Liver (tissue), 9 donors: ENCODE data around the gene OR5T1. TPM values are rescaled to one million over a fixed set of nuclear protein-coding genes. Genes with fewer than 3 reads are reported as not detected.

Experiments used
- DNase-seq: peaks from one replicate; pipeline ENCODE4 v3.0.0-alpha.2; 2017; ENCODE audit warnings: low spot score
- H3K27ac ChIP-seq, 2 donors: one replicate each; pipeline ENCODE4 v1.7.0; 2013; ENCODE audit warnings: inconsistent platforms in 2 of 2, low read length in 2 of 2, control low read depth in 1 of 2, low read depth in 1 of 2, mild to moderate bottlenecking in 1 of 2
- H3K27me3 ChIP-seq, 4 donors: one replicate each; pipeline versions ENCODE4 v1.6.1 to v1.7.0; 2013; ENCODE audit warnings: low read length in 3 of 4, inconsistent platforms in 1 of 4, mild to moderate bottlenecking in 1 of 4, moderate library complexity in 1 of 4; ENCODE audit not compliant: control insufficient read depth in 4 of 4, insufficient read depth in 4 of 4
- H3K36me3 ChIP-seq, 4 donors: one replicate each; pipeline versions ENCODE4 v1.6.1 to v1.7.0; 2013; ENCODE audit warnings: low read length in 3 of 4, mild to moderate bottlenecking in 3 of 4, low read depth in 1 of 4, moderate library complexity in 1 of 4; ENCODE audit not compliant: control insufficient read depth in 4 of 4, insufficient read depth in 3 of 4
- H3K4me1 ChIP-seq, 4 donors: one replicate each; pipeline versions ENCODE4 v1.6.1 to v1.7.0; 2013; ENCODE audit warnings: low read length in 3 of 4, mild to moderate bottlenecking in 3 of 4, moderate library complexity in 1 of 4; ENCODE audit not compliant: control insufficient read depth in 4 of 4, insufficient read depth in 4 of 4
- H3K4me3 ChIP-seq, 3 donors: one replicate each; pipeline versions ENCODE4 v1.6.1 to v1.7.0; 2013; ENCODE audit warnings: low read length in 3 of 3, control low read depth in 1 of 3, low read depth in 1 of 3, mild to moderate bottlenecking in 1 of 3
- H3K9ac ChIP-seq, 2 donors: one replicate each; pipeline ENCODE4 v1.7.0; 2013; ENCODE audit warnings: low read length in 2 of 2, mild to moderate bottlenecking in 2 of 2, moderate library complexity in 2 of 2, control low read depth in 1 of 2, low read depth in 1 of 2
- H3K9me3 ChIP-seq, 4 donors: one replicate each; pipeline versions ENCODE4 v1.6.1 to v1.7.0; 2013; ENCODE audit warnings: low read length in 3 of 4; ENCODE audit not compliant: control insufficient read depth in 4 of 4
- ATF3 ChIP-seq: IDR thresholded peaks from 2 replicates; pipeline ENCODE4 v1.6.1; 2016; ENCODE audit warnings: antibody characterized with exemption
- FOXA1 ChIP-seq: IDR thresholded peaks from 2 replicates; pipeline ENCODE4 v1.6.1; 2016; ENCODE audit warnings: antibody characterized with exemption
- FOXA2 ChIP-seq: IDR thresholded peaks from 2 replicates; pipeline ENCODE4 v1.6.1; 2016; ENCODE audit warnings: antibody characterized with exemption
- GABPA ChIP-seq, 2 donors: IDR thresholded peaks in 1 of 2; conservative IDR thresholded peaks in 1 of 2; 2 replicates each; pipeline ENCODE4 v1.6.1; 2016; ENCODE audit warnings: antibody characterized with exemption in 2 of 2, mild to moderate bottlenecking in 1 of 2, moderate library complexity in 1 of 2
- MAX ChIP-seq: IDR thresholded peaks from 2 replicates; pipeline ENCODE4 v1.6.1; 2016; ENCODE audit warnings: antibody characterized with exemption
- REST ChIP-seq: IDR thresholded peaks from 2 replicates; pipeline ENCODE4 v1.6.1; 2016; ENCODE audit warnings: antibody characterized with exemption, mild to moderate bottlenecking
- ZBTB33 ChIP-seq: IDR thresholded peaks from 2 replicates; pipeline ENCODE4 v1.6.1; 2016; ENCODE audit warnings: antibody characterized with exemption
- WGBS: extraction: QIAGEN DNeasy Blood & Tissue Kit; methylation state at CpG from one replicate; pipeline ENCODE4 v1.1.7; 2013; 5-methylcytosine and 5-hydroxymethylcytosine counted together
- polyA plus RNA-seq, 2 donors: library from polyadenylated mRNA; stranded (reverse) in 1 of 2; unstranded in 1 of 2; fragments of 200-250 nt in 1 of 2; fragments of >200 nt in 1 of 2; fragmentation: Nextera tagmentation in 1 of 2; extraction: Ambion mirVana in 1 of 2; gene quantifications; one replicate each; pipeline versions ENCODE4 v1.2.1 to v1.2.3, GENCODE V29; 2013 to 2015
- total RNA-seq, 2 donors: library from RNA; depleted of rRNA; stranded (reverse); fragments of >200 nt; gene quantifications; one replicate each; pipeline ENCODE4 v1.2.3, GENCODE V29; 2014
- donor health status: healthy.
- donor health status: healthy.
- donor health status: healthy.
- donor health status: healthy.
- donor health status: healthy.

OR5T1 gene
- total RNA-seq, result not detected
- polyA plus RNA-seq, result not detected

DNA sequence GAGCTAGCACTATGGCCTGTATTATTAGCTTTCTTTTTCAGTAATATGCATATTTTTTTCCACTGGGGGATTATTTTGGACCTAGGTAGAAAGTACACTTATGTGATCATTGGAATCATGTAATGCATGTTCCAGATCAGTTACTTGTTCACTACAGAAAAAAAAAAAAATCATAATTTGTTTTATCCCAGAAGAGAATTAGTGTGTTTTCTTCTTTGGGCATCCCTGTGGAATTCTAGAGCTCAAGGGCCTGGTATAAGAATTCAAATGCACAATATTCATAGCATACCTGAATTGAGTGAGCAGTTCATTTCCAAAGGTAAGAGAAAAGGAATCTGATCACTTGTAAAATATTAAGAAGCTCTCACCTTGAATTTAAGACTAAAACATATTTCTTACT lies at the start of gene OR5T1:
Gene OR5T1 (plus strand): TSS at position 301 of the 400 bp plus-strand sequence. CDS start 1,485 bp downstream, outside the sequence.
- Histone ChIP-seq H3K36me3 (no peaks in the 10 kb centered on the region), H3K27ac (no peak within 1 kb of the TSS), H3K4me3 (no peak within 1 kb of the TSS), H3K9ac (no peak within 1 kb of the TSS), H3K4me1 (no peaks in the 10 kb centered on the region), H3K27me3 (no peaks in the 10 kb centered on the region), H3K9me3 (no peaks in the 10 kb centered on the region)
- DNase-seq, result no peak
- TF ChIP-seq ATF3 (no peak), ZBTB33 (no peak), MAX (no peak), REST (no peak), FOXA1 (no peak)

DNA sequence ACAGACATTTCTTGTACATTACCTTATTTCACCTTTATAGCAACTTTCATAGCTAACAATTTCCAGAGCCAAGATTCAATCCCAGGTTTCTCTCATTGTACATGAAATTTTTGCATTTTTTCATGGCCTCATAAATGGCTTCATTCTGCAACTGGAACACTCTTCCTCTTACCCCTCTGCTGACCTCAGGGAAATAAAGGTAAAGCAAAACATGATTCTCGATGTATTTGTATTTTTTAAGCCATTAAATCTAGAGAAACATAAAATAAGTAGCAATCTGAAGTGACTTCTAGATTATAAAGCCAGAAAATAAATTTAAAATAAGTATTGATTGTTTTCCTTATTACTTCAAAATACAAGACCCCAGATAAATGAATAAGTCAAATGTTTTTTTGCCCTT lies 39.8 kb upstream of the OR5T1 start, which contains the start of gene OR5T2:
Gene OR5T2 (minus strand): TSS at position 101 of the 400 bp plus-strand sequence. CDS start 1,193 bp downstream, outside the sequence.
- Histone ChIP-seq H3K9me3 (no peaks in the 10 kb centered on the region), H3K4me1 (no peaks in the 10 kb centered on the region), H3K27ac (no peak within 1 kb of the TSS), H3K27me3 (no peaks in the 10 kb centered on the region), H3K36me3 (no peaks in the 10 kb centered on the region), H3K9ac (no peak within 1 kb of the TSS), H3K4me3 (no peak within 1 kb of the TSS)
- no peak for TF ChIP-seq REST
- DNase-seq, result no peak
- WGBS, result 45% methylated on average over 1 of the region's 1 CpG

DNA sequence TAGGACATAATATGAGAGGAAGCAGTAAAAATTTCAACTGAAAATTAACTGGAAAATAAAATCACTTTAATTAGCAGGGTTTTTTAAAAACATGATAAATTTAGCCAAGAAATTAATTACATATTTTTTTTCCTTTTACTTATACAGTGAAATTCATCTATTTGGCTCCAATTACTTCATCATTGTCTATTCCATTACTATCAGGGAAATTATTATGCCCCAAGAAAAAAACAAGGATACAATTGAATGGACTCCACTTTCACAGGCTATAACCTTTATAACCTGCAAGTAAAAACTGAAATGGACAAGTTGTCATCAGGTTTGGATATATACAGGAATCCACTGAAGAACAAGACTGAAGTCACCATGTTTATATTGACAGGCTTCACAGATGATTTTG lies 22.0 kb upstream of the OR5T1 start, which contains the start of gene OR5T3:
Gene OR5T3 (plus strand): TSS at position 301 of the 400 bp plus-strand sequence. CDS start 0 bp downstream, at position 301.
- no peaks in the 10 kb centered on the region for H3K9me3 ChIP-seq
- H3K27ac ChIP-seq, result no peak within 1 kb of the TSS
- no peak for DNase-seq
- TF ChIP-seq FOXA2, result no peak
- no peak for TF ChIP-seq ATF3
- no peak for TF ChIP-seq GABPA (IDR thresholded peaks at IDR 0.05 in 1 of 2, conservative IDR thresholded peaks at IDR 0.05 in 1 of 2)
- H3K4me3 ChIP-seq, result no peak within 1 kb of the TSS
- H3K9ac ChIP-seq, result no peak within 1 kb of the TSS
- no peaks in the 10 kb centered on the region for H3K4me1 ChIP-seq
- no peaks in the 10 kb centered on the region for H3K36me3 ChIP-seq
- no peaks in the 10 kb centered on the region for H3K27me3 ChIP-seq
